Prostate gland (tissue), 2 donors: ENCODE results near the gene IMMP2L.

Experiments used
- CTCF ChIP-seq, 4 experiments: fragments of 200-600 bp in 2 of 4; fragments of 450-650 bp in 2 of 4; sonication (generic) in 2 of 4; IDR thresholded peaks; 1 replicate in 3 of 4; 2 replicates in 1 of 4; pipeline ENCODE4 v1.5.1; 2016 to 2019; ENCODE audit warnings: antibody characterized with exemption in 4 of 4, mild to moderate bottlenecking in 2 of 4, moderate library complexity in 2 of 4
- POLR2A ChIP-seq: fragments of 450-650 bp; IDR thresholded peaks from one replicate; pipeline ENCODE4 v1.6.1; 2016; ENCODE audit warnings: antibody characterized with exemption, mild to moderate bottlenecking

DNA sequence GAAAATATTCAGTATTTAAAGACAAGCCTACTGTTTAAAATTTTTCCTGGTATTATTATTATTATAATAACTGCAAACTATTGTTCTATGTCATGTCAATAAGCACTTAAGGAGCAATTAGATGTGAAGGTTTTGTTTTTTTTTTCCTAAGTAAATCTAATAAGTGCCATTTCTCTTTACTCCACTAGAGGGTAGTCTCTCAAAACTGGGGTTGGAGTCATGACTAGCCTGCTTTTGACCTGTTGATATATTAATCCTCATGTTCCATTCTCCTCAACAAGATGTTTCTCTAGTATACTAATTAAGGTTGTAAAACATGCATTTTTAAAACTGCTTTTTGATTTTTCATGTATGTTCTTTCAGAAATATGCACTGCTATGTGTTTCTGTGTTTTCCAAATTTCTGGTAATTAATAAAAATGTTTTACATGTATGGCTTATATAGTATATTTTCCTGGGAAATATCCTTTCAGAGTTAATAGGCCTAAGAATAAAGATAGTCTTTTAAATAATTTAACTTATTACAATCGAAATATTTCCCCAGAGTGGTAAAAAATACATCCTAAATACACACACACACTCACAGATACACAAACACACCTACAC, 472.4 kb downstream of the IMMP2L start:
- TF ChIP-seq CTCF (IDR thresholded peaks at IDR 0.05) = peak; percentile 31 to 66 (median 64)
- TF ChIP-seq POLR2A = no peak
